Measurements from ENCODE around the gene COL18A1. TPM values are rescaled to one million over a fixed set of nuclear protein-coding genes. Genes with fewer than 3 reads are reported as not detected.

The COL18A1 gene
- total and polyA plus RNA-seq, 4 donors = 44.9 to 308 (median 232) TPM

- TF ChIP-seq CTCF (IDR thresholded peaks at IDR 0.05; ENCODE audit: low read depth, low read length, missing input control) (peak; percentile 80), GABPA (IDR thresholded peaks at IDR 0.05 in 1 of 2, conservative IDR thresholded peaks at IDR 0.05 in 1 of 2) (no peak), NR2F2 (IDR thresholded peaks at IDR 0.05) (no peak), RAD21 (IDR thresholded peaks at IDR 0.05) (peak; percentile 60 to 76)
- peak; percentile 91 for DNase-seq (ENCODE audit: low spot score)
- Histone ChIP-seq H3K27me3 (ENCODE audit: control insufficient read depth in 4 of 4, insufficient read depth in 4 of 4, low read length in 3 of 4) (no peaks in the 10 kb centered on the region), H3K9me3 (ENCODE audit: control insufficient read depth in 4 of 4, low read length in 3 of 4) (no peaks in the 10 kb centered on the region), H3K27ac (ENCODE audit: low read depth in 1 of 2, low read length in 2 of 2) (peak overlapping the region; percentile 42 to 60), H3K4me1 (ENCODE audit: control insufficient read depth in 4 of 4, insufficient read depth in 4 of 4, low read length in 3 of 4) (peaks cover 0 to 14% (median 6%) of the 10 kb centered on the region in 4 donors), H3K36me3 (ENCODE audit: control insufficient read depth in 4 of 4, insufficient read depth in 3 of 4, low read depth in 1 of 4, low read length in 3 of 4) (no peaks in the 10 kb centered on the region), H3K4me3 (ENCODE audit: low read depth in 1 of 3, low read length in 3 of 3) (peak overlapping the region; percentile 67 to 87 (median 69)), H3K9ac (ENCODE audit: low read depth in 1 of 2, low read length in 2 of 2) (peak overlapping the region in 1 of 2 donors; percentile 86)
- 2% methylated on average over 51 of the region's 53 CpGs for WGBS
Observed at GRCh38 chr21:45554477-45555175, 149.7 kb downstream of the COL18A1 start.

- no peak for DNase-seq (ENCODE audit: low spot score)
- 7% methylated on average over 23 of the region's 34 CpGs for WGBS
- Histone ChIP-seq H3K9ac (ENCODE audit: low read depth in 1 of 2, low read length in 2 of 2) (no peak overlapping the region), H3K4me3 (ENCODE audit: low read depth in 1 of 3, low read length in 3 of 3) (peak overlapping the region in 1 of 3 donors; percentile 52), H3K4me1 (ENCODE audit: control insufficient read depth in 4 of 4, insufficient read depth in 4 of 4, low read length in 3 of 4) (peaks cover 0 to 14% (median 6%) of the 10 kb centered on the region in 4 donors), H3K9me3 (ENCODE audit: control insufficient read depth in 4 of 4, low read length in 3 of 4) (no peaks in the 10 kb centered on the region), H3K36me3 (ENCODE audit: control insufficient read depth in 4 of 4, insufficient read depth in 3 of 4, low read depth in 1 of 4, low read length in 3 of 4) (no peaks in the 10 kb centered on the region), H3K27me3 (ENCODE audit: control insufficient read depth in 4 of 4, insufficient read depth in 4 of 4, low read length in 3 of 4) (no peaks in the 10 kb centered on the region), H3K27ac (ENCODE audit: low read depth in 1 of 2, low read length in 2 of 2) (no peak overlapping the region)
- TF ChIP-seq RXRA (IDR thresholded peaks at IDR 0.05) (no peak), GABPA (IDR thresholded peaks at IDR 0.05 in 1 of 2, conservative IDR thresholded peaks at IDR 0.05 in 1 of 2) (no peak), CTCF (IDR thresholded peaks at IDR 0.05; ENCODE audit: low read depth, low read length, missing input control) (no peak), ATF3 (IDR thresholded peaks at IDR 0.05) (no peak), YY1 (IDR thresholded peaks at IDR 0.05) (no peak), TAF1 (conservative IDR thresholded peaks at IDR 0.05) (no peak), SP1 (IDR thresholded peaks at IDR 0.05) (no peak), HNF4A (conservative IDR thresholded peaks at IDR 0.05) (no peak), EGR1 (IDR thresholded peaks at IDR 0.05; ENCODE audit: low read depth in 2 of 2) (no peak), JUND (IDR thresholded peaks at IDR 0.05) (no peak), RAD21 (IDR thresholded peaks at IDR 0.05) (no peak), HNF4G (IDR thresholded peaks at IDR 0.05) (no peak), MAX (IDR thresholded peaks at IDR 0.05) (no peak), NR2F2 (IDR thresholded peaks at IDR 0.05) (no peak), ZBTB33 (IDR thresholded peaks at IDR 0.05) (no peak), FOXA2 (IDR thresholded peaks at IDR 0.05) (no peak), FOXA1 (IDR thresholded peaks at IDR 0.05) (no peak), REST (IDR thresholded peaks at IDR 0.05) (no peak)
Observed at GRCh38 chr21:45555251-45555556, 150.2 kb downstream of the COL18A1 start.

Measured in liver (tissue), 9 donors.